ENCODE results near the gene NFATC2IP.
"Not testable (repeated sequence)": the region's sequence is repeated elsewhere in the genome, so short reads cannot be mapped to it uniquely, and the experiment has no call there.

The NFATC2IP gene

DNA sequence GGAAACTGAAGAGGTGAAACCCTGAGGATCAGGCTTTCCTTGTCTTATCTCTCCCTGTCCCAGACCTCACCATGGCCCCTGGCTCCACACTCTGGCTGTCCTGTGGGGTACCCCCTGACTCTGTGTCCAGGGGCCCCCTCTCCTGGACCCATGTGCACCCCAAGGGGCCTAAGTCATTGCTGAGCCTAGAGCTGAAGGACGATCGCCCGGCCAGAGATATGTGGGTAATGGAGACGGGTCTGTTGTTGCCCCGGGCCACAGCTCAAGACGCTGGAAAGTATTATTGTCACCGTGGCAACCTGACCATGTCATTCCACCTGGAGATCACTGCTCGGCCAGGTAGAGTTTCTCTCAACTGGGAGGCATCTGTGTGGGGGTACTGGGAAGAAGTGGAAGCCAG, 17.6 kb upstream of the NFATC2IP start:
- DNase-seq (ENCODE audit: low read depth), result no peak
- no peak overlapping the region for H3K4me3 ChIP-seq (replicated peaks; ENCODE audit: low read depth, low read length)
- TF ChIP-seq, protein P1, sequence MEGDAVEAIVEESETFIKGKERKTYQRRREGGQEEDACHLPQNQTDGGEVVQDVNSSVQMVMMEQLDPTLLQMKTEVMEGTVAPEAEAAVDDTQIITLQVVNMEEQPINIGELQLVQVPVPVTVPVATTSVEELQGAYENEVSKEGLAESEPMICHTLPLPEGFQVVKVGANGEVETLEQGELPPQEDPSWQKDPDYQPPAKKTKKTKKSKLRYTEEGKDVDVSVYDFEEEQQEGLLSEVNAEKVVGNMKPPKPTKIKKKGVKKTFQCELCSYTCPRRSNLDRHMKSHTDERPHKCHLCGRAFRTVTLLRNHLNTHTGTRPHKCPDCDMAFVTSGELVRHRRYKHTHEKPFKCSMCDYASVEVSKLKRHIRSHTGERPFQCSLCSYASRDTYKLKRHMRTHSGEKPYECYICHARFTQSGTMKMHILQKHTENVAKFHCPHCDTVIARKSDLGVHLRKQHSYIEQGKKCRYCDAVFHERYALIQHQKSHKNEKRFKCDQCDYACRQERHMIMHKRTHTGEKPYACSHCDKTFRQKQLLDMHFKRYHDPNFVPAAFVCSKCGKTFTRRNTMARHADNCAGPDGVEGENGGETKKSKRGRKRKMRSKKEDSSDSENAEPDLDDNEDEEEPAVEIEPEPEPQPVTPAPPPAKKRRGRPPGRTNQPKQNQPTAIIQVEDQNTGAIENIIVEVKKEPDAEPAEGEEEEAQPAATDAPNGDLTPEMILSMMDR (IDR thresholded peaks at IDR 0.05; ENCODE audit: low read length, missing control alignments), result no peak

DNA sequence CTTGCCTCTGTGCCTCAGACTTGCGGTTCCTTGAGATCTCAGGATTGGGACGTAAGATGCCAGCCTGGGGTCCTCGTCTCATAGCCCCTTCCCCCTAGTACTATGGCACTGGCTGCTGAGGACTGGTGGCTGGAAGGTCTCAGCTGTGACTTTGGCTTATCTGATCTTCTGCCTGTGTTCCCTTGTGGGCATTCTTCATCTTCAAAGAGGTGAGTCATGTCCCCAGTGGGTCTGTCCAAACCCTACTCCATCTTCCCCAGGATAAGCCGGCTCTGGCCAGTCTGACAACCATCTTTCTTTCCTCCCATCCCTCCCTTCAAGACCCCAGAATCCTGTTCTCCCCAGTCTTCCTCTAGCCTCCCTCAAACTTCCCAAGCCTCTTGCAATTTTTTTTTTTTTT, 15.4 kb upstream of the NFATC2IP start:
- TF ChIP-seq, protein P1 (IDR thresholded peaks at IDR 0.05; ENCODE audit: low read length, missing control alignments), result no peak
- no peak for DNase-seq (ENCODE audit: low read depth)
- H3K4me3 ChIP-seq (replicated peaks; ENCODE audit: low read depth, low read length), result no peak overlapping the region

DNA sequence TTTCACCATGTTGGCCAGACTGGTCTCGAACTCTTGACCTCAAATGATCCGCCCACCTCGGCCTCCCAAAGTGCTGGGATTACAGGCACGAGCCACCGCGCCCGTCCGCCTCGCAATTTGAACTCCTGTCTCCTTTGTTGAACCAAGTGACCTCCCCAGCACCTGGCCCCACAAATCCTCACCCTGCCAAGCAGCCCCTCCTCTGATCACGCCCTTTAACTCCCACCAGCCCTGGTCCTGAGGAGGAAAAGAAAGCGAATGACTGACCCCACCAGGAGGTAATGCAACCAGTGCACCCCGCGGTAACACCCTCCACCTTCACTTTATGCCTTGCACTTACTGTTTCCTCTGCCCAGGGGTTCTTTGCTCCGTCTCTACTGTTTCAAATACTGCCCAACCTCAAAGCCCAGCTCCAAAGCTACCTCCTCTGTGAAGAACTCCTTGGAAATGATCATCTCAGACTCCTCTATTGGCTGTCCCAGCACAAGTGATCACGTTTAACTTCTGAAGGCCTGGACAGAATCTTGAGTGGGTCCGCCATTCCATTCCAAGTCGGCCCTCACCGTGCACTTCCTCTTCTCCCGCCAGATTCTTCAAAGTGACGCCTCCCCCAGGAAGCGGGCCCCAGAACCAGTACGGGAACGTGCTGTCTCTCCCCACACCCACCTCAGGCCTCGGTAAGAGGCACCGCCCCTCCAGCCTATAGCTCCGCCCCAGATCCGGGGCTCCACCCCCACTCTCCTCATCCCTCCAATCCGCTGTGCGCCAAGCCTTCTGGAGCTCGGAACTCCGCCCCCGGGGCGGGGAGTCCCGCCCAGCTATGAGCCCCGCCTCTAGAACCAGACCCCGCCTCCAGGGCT, 14.6 kb upstream of the NFATC2IP start:
- peak overlapping the region; percentile 15 for H3K4me3 ChIP-seq (replicated peaks; ENCODE audit: low read depth, low read length)
- peak; percentile 77 for DNase-seq (ENCODE audit: low read depth)
- TF ChIP-seq, protein P1 (IDR thresholded peaks at IDR 0.05; ENCODE audit: low read length, missing control alignments), result no peak

DNA sequence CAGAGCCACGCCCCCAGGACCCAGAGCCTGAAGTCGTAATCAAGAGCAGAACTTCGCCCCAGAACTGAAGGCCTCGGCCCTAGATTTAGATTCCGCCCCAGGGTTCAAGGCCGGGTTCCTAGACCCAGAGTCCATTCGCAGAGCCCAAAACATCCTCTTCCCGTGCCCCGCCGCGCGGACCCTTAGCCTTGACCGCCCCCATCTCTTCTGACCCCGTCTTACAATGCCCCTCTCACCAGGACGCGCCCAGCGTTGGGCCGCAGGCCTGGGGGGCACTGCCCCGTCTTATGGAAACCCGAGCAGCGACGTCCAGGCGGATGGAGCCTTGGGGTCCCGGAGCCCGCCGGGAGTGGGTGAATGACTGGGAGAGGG, 14.0 kb upstream of the NFATC2IP start:
- DNase-seq (ENCODE audit: low read depth), result no peak
- no peak overlapping the region for H3K4me3 ChIP-seq (replicated peaks; ENCODE audit: low read depth, low read length)
- TF ChIP-seq, protein P1 (IDR thresholded peaks at IDR 0.05; ENCODE audit: low read length, missing control alignments), result no peak

DNA sequence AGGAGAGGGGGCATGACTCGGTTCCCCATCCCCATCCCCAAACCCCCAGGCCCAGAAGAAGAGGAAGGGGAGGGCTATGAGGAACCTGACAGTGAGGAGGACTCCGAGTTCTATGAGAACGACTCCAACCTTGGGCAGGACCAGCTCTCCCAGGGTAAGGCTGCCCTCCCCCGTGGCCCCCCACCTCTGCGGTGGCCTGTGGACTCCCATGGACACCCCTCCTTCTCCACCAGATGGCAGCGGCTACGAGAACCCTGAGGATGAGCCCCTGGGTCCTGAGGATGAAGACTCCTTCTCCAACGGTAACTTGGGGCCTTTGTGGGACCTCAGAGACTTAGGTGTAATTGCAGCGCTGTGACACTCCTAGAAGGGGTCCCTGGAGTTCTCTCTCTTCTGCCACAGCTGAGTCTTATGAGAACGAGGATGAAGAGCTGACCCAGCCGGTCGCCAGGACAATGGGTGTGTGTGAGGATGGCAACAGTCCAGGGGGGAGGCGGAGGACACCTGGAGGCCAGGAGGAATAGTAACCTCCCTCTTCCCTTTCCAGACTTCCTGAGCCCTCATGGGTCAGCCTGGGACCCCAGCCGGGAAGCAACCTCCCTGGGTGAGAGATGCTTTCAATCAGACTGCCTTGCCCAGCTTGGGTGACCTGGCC, 13.4 kb upstream of the NFATC2IP start:
- no peak for DNase-seq (ENCODE audit: low read depth)
- TF ChIP-seq, protein P1 (IDR thresholded peaks at IDR 0.05; ENCODE audit: low read length, missing control alignments), result no peak
- H3K4me3 ChIP-seq (replicated peaks; ENCODE audit: low read depth, low read length), result no peak overlapping the region

DNA sequence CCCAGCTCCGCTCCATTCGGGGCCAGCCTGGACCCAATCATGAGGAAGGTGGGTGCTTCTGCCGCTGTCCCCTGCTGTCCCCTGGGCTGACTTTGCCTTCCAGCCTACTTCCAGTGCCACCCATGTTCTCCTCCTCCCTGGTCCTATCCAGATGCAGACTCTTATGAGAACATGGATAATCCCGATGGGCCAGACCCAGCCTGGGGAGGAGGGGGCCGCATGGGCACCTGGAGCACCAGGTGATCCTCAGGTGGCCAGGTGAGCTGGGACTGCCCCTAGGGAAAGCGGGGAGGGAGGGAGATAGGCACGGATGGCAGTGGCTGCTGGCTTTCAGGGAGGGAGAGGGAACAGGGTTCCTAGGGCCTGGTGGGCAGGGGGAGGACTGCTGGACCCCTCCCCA, 12.0 kb upstream of the NFATC2IP start:
- no peak overlapping the region for H3K4me3 ChIP-seq (replicated peaks; ENCODE audit: low read depth, low read length)
- DNase-seq (ENCODE audit: low read depth), result no peak
- TF ChIP-seq, protein P1 (IDR thresholded peaks at IDR 0.05; ENCODE audit: low read length, missing control alignments), result no peak

DNA sequence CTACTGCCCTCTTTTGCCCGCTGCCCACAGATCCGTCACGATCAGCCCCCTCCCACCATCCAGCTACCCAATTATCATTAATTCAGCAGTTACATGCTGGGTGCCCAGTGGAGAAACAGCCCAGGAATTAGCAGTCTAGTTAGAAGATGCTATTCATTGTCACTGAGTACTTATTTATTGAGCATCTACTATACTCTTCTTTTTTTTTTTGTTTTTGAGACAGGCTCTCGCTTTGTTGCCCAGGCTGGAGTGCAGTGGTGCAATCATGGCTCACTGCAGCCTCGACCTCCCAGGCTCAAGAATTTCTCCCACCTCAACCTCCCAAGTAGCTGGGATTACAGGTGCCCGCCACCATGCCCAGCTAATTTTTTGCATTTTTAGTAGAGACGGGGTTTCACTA, 10.9 kb upstream of the NFATC2IP start:
- DNase-seq (ENCODE audit: low read depth); H3K4me3 ChIP-seq (replicated peaks; ENCODE audit: low read depth, low read length): not testable (repeated sequence)

All from fibroblast of pulmonary artery (primary cell).